ENCODE results near the gene RAF1.
"Not testable (repeated sequence)": the region's sequence is repeated elsewhere in the genome, so short reads cannot be mapped to it uniquely, and the experiment has no call there.

RAF1 gene

GRCh38 chr3:12633108-12633507 lies 30.8 kb downstream of the RAF1 start:
- no peak for DNase-seq

DNA sequence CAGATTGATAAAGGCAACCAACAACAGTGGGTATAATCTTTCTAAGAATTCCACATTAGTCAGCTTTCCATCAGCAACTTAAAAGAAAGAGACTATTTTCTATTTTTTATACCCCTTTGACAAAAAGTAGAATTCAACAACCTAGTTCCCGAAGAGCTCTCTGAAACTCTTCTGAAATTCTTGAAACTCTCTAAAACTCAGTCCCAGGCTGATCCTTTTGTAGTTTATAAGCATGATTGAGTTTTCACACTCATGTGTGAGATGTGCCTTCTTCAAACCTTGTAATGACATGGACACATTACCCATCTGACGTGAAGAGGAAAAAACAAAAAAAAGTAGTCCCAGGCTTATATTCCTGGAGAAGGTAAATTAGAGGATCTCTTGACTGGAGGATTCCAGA lies 31.4 kb downstream of the RAF1 start:
- DNase-seq = no peak

- DNase-seq = not testable (repeated sequence)
These were observed 33.1 kb downstream of the RAF1 start for GRCh38 chr3:12630843-12631242.

DNA sequence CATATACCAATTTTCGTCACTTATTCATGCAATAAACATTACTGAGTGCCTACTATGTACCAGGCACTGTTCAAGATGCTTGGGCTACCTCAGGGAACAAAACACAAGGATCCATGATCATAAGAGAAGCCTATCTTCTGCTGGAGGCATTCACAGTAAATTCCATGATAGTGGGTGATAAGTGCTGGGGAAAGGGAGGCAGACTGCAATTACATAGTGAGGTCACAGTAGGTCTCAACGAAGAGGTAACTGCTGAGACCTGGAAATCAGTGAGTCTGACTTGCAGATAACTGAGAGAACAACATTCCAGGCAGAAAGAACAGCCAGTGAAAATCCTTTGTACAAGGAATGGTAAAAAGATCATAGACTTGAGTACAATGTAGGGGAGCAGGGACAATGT lies 33.6 kb downstream of the RAF1 start:
- no peak for DNase-seq

GRCh38 chr3:12629560-12629959 lies 34.4 kb downstream of the RAF1 start:
- no peak for DNase-seq

GRCh38 chr3:12628813-12629212 lies 35.1 kb downstream of the RAF1 start:
- DNase-seq = no peak

- DNase-seq = no peak
These were observed 36.5 kb downstream of the RAF1 start for GRCh38 chr3:12627370-12627769.

DNA sequence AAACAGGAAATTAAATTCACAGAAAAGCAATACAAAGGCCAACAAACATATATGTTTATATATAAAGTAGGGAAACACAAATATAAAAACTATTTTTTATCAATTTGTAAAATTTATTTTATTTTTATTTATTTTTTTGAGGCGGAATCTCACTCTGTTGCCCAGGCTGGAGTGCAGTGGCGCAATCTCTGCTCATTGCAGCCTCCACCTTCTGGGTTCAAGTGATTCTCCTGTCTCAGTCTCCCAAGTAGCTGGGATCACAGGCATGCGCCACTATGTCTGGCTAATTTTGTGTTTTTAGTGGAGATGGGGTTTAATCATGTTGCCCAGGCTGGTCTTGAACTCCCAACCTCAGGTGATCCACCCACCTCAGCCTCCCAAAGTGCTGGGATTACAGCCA lies 39.0 kb downstream of the RAF1 start:
- not testable (repeated sequence) for DNase-seq

DNA sequence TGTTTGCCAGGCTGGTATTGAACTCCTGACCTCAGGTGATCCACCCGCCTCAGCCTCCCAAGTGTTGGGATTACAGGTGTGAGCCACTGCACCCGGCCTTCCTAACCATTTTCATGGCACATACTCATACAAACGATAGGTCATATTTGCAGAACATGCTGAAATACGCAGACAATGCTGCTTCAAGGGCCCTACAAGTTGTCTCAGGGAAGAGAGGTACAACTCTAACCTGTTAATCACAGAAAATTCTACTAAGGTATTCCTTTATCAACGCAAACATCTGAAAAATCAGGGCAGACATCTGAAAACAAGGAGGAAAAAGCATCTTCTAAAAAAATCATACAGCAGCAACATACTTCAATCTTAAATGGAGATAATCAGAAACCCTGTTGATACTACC lies 39.9 kb downstream of the RAF1 start:
- no peak for DNase-seq

- no peak for DNase-seq
These were observed 41.6 kb downstream of the RAF1 start for GRCh38 chr3:12622335-12622734.

- DNase-seq = no peak
These were observed 43.2 kb downstream of the RAF1 start for GRCh38 chr3:12620729-12621128.

GRCh38 chr3:12620305-12620704 lies 43.6 kb downstream of the RAF1 start:
- DNase-seq = no peak

GRCh38 chr3:12618426-12618825 lies 45.5 kb downstream of the RAF1 start:
- no peak for DNase-seq

DNA sequence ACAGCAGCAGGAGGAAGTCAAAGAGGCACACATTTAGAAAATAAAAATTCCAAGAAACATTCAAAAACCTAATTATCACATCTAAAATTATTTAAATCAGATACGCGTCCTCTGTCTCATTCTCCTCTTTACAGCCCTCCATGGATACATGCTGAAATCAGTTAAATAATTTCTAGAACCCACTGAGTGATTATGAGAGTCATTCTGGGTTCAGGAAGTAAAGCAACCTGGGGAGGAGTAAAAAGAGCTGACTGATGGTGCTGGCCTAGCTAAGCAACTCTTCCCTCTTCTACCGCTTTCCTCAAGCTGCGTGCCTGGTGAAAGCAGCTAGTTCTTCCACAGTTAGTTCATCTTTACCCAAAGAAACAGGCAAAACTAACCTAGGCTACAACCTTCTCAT lies 48.7 kb downstream of the RAF1 start:
- DNase-seq = no peak

DNA sequence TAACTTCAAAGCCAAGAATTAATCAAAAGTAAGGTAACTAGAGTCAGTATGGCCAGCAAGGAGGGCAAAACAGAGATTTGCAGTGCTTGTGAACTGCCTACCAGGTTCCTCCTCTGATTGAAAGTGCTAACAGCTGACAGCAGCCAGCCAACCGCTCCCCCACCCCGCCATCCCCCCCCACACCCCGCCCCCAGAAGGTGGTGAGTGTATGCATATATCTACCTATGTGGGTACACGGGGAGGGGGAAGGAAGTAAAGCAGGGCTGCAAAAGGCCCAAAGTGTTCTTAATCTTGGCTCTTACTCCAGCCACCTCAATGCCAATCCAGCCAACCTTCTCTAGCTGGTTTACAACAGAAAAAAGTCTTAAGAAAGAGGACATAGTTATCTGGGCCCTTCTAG lies 50.7 kb downstream of the RAF1 start:
- DNase-seq = no peak

DNA sequence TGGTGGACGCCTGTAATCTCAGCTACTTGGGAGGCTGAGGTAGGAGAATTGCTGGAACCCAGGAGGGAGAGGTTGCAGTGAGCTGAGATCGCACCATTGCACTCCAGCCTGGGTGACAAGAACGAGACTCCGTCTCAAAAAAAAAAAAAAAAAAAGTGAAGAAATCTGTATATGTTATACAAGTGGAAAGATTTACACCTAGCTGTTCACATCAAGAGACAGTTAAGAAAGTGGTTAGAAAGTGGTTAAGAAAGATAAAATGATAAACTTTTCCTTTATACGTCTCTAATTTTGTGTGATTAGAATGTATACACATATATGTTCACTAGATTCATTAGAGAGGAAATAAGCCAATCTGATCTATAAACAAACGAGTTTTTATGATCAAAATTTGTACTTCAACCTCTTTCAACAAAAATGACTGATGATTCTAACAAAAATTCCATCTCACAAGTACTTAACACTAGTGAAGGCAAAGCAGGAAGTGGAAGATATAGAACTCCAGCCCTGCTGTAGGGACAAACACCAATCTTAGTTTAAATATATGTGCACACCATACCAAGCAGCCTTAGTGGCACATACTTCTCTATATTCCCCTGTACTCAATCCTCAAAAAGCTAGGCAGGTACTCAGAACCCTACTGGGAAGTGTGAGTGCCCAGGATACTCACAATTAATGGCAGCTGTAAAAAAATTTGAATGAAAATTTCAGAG lies 51.2 kb downstream of the RAF1 start:
- DNase-seq = no peak

DNA sequence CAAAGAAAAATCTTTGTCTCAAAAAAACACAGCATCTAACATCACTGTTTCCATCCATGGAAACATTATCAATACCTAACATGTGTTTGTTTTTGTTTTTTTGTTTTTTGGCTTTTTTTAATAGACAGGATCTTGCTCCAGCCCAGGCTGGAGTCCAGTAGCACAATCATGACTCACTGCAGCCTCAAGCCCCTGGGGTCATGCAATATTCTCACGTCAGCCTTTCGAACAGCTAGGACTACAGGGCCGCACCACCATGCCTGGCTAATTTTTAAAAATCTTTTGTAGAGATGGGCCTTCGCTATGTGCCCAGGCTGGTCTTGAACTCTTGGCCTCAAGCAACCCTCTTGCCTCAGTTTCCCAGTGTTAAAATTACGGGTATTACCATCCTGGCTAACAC lies 52.8 kb downstream of the RAF1 start:
- no peak for DNase-seq

DNA sequence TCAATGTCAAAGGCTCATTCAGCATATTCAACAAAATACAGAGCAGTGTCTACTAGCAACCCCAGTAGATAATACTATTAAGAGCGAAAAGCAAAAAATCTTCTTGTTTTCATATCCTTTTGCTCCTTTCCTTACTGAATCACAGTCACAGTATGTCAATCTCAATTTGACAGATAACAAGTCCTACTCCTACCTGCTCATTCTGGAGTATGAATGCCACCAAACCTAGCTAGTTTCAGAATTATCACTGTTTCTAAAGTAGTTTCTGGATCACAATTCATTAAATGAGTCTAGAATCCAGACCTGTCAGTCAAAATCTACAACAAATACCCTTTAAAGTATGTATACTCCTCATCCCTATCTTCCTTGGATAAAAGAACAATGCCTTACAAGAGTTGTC lies 55.5 kb downstream of the RAF1 start:
- no peak for DNase-seq

DNA sequence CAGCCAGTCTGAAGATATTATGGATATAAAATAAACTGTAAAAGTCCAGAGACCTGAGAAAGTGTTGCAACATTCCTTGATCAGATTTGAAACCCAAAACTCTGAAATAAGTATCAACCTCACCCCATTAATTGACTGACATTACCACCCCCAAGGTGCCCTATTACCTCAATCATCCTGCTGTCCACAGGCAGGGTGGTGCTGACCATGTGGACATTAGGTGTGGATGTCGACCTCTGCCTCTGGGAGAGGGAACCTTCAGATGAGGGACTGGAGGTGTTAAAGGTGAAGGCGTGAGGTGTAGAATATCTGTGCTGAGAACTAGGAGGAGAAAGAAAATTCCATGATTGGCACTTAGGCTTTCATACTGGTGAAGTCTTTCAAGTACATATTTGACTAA lies 59.9 kb downstream of the RAF1 start:
- DNase-seq = no peak

GRCh38 chr3:12601072-12601471 lies 62.8 kb downstream of the RAF1 start:
- no peak for DNase-seq

DNA sequence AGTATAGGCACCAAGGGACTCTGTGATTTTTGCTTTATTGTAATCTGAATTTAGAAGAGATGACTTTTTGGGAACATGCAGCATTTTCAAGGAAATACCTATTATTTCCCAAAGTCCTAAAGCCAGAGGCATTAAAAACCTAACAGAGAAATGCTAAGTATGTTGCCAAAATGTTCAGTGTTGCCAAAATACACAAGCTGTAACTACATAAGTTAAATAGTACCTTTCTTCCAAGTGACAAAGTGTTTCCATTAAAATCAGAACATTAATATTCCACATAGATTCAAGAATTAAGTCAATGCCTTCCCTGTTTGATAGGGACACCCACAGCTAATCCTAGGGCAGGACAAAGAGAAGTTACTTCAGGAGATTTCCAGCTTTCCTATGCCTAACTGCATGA lies 65.0 kb downstream of the RAF1 start:
- no peak for DNase-seq

GRCh38 chr3:12593473-12593872 lies 70.4 kb downstream of the RAF1 start:
- DNase-seq = no peak

DNA sequence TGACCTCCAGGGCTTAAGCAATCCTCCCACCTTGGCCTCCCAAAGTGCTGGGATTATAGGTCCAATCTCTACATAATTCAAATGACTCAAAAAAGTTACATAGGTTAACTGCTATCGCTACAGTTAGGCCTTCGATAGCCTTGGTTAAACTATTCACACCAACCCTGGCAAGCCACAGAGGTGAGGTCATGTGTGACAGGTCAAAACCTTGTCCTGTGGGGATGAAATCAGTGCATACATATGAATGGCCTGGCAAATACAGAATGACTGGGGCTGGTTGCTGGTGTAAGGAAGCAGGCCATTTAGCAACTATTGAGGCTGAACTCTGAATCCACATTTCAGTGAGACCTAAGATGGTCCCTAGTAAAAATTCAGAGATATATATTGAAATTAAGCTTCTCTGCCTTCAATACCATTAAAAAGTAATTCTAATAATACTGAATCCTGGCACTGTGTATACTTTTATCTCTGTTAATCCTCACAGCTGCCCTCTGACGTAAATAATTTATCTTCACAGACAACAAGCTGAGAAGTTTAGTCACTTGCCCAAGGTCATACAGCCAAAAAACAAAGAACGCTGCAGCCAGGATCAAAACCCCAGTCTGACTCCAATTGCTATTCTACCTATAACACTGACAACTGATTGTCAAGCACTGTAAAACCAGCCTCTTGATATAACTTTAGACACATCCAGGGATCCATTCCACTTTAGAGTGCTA lies 71.8 kb downstream of the RAF1 start:
- DNase-seq = no peak

DNA sequence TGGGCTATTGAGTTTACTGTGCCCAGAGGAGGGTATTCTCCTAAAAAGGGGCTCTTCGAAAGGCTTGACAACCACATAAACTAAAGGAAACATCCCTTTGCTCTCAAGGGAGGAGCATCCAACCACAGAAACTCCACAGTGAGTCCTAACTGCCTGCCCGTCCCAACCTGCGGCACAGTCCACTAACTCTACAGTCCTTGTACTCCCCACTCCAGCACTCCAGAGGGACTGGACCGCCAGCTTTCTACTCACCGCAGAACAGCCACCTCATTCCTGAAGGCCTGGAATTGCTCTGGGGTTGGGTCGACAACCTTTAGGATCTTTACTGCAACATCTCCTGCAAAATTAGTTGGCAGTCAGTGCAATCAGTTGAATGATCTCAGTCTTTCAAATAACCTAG lies 72.5 kb downstream of the RAF1 start:
- no peak for DNase-seq

DNA sequence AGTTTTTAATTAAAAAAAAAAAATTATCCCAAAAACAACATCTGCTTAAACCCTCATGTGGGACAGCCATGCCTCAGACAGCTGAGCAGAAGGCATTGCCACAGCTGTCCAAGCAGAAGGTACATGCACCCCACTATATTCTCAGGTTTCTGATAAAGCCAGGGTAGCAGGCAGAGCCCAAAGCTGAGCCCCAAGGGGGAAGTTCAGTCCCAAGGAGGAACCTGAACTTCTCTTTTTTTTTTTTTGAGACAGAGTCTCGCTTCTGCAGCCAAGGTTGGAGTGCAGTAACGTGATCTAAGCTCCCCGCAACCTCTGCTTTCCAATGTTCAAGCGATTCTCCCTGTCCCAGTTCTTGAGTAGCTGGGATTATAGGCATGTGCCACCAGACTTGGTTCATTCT lies 73.8 kb downstream of the RAF1 start:
- no peak for DNase-seq

All from right forelimb (tissue), 1 donor.